ENCODE results near the gene EFNA2.

EFNA2 gene

DNA sequence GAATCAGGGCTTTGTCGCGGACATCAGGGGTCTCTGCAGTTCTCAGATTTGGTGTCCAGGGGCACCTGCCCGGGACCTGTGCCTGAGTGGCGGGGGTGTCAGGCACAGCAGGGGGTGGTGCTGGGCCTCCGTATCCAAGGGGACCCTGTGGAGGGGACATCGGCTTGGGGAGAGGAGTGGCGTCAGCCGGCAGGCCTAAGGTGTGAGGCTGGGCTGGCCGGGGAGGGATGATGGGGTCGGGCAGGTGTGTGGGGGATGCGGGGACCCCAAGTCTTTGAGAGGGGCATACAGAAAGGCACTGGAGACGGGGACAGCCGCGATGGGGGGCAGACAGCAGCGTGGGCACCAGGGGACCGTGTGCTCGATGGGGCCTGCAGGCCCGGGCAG is 2.5 kb downstream of the EFNA2 start:
- Histone ChIP-seq H3K36me3 (ENCODE audit: control insufficient read depth, low read length) (no peaks in the 10 kb centered on the region), H3K9me2 (replicated peaks; ENCODE audit: control insufficient read depth, low read length) (no peaks in the 10 kb centered on the region), H3K4me2 (ENCODE audit: low read length) (no peak overlapping the region), H3K27ac (ENCODE audit: low read depth, low read length) (no peak overlapping the region), H3K9me3 (ENCODE audit: control insufficient read depth, insufficient read depth, low read length) (no peaks in the 10 kb centered on the region), H4K20me1 (ENCODE audit: control insufficient read depth, insufficient read depth, low read depth, low read length) (no peaks in the 10 kb centered on the region), H3F3A (ENCODE audit: control insufficient read depth, insufficient read depth) (no peaks in the 10 kb centered on the region; the same call in 1 of the 2 replicates), H3K4me3 (ENCODE audit: low read length) (no peak overlapping the region), H3K79me2 (ENCODE audit: control insufficient read depth, low read length) (no peaks in the 10 kb centered on the region), H3K27me3 (ENCODE audit: control insufficient read depth, low read length) (peaks cover 61% of the 10 kb centered on the region), H3K4me1 (ENCODE audit: control insufficient read depth, low read length) (peaks cover 23% of the 10 kb centered on the region)
- TF ChIP-seq CTCF (IDR thresholded peaks at IDR 0.05; ENCODE audit: low read depth, low read length, poor library complexity, severe bottlenecking) (no peak), EZH2phosphoT487 (IDR thresholded peaks at IDR 0.05; ENCODE audit: borderline replicate concordance, low read length) (no peak)

- no peak overlapping the region for H3K4me2 ChIP-seq (ENCODE audit: low read length)
- no peaks in the 10 kb centered on the region for H3K36me3 ChIP-seq (ENCODE audit: control insufficient read depth, low read length)
- TF ChIP-seq CTCF (IDR thresholded peaks at IDR 0.05; ENCODE audit: low read depth, low read length, poor library complexity, severe bottlenecking): no peak
- no peak for TF ChIP-seq EZH2phosphoT487 (IDR thresholded peaks at IDR 0.05; ENCODE audit: borderline replicate concordance, low read length)
- no peak overlapping the region for H3K4me3 ChIP-seq (ENCODE audit: low read length)
- H3F3A ChIP-seq (ENCODE audit: control insufficient read depth, insufficient read depth): no peaks in the 10 kb centered on the region; the same call in 1 of the 2 replicates
- no peak overlapping the region for H3K27ac ChIP-seq (ENCODE audit: low read depth, low read length)
- H3K9me2 ChIP-seq (replicated peaks; ENCODE audit: control insufficient read depth, low read length): no peaks in the 10 kb centered on the region
- no peaks in the 10 kb centered on the region for H4K20me1 ChIP-seq (ENCODE audit: control insufficient read depth, insufficient read depth, low read depth, low read length)
- H3K4me1 ChIP-seq (ENCODE audit: control insufficient read depth, low read length): peaks cover 16% of the 10 kb centered on the region
- H3K27me3 ChIP-seq (ENCODE audit: control insufficient read depth, low read length): peaks cover 57% of the 10 kb centered on the region
- no peaks in the 10 kb centered on the region for H3K79me2 ChIP-seq (ENCODE audit: control insufficient read depth, low read length)
- H3K9me3 ChIP-seq (ENCODE audit: control insufficient read depth, insufficient read depth, low read length): no peaks in the 10 kb centered on the region
Measured at GRCh38 chr19:1288833-1289685, 3.4 kb downstream of the EFNA2 start.

DNA sequence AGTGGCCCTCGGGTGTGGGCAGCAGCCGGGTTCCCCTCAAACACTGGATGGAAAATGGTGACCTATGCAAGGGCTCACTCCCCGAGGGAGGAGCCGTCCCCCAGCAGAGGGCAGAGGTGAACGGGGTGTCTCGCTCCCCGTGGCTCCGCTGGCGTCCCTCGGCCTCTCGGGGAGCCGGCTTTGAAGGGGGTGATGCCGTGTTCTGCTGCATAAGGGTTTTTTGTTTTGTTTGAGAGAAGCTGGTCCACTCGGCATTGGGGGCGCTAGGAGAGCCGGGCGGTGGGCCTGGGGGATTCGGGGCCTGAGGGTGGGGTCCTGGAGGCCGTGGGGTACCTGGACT is 4.0 kb downstream of the EFNA2 start:
- H3K4me2 ChIP-seq (ENCODE audit: low read length): no peak overlapping the region
- no peak for TF ChIP-seq CTCF (IDR thresholded peaks at IDR 0.05; ENCODE audit: low read depth, low read length, poor library complexity, severe bottlenecking)
- H3F3A ChIP-seq (ENCODE audit: control insufficient read depth, insufficient read depth): no peaks in the 10 kb centered on the region; the same call in 1 of the 2 replicates
- H3K79me2 ChIP-seq (ENCODE audit: control insufficient read depth, low read length): no peaks in the 10 kb centered on the region
- peaks cover 53% of the 10 kb centered on the region for H3K27me3 ChIP-seq (ENCODE audit: control insufficient read depth, low read length)
- peaks cover 16% of the 10 kb centered on the region for H3K4me1 ChIP-seq (ENCODE audit: control insufficient read depth, low read length)
- H3K36me3 ChIP-seq (ENCODE audit: control insufficient read depth, low read length): no peaks in the 10 kb centered on the region
- no peak overlapping the region for H3K4me3 ChIP-seq (ENCODE audit: low read length)
- H3K9me2 ChIP-seq (replicated peaks; ENCODE audit: control insufficient read depth, low read length): no peaks in the 10 kb centered on the region
- H3K9me3 ChIP-seq (ENCODE audit: control insufficient read depth, insufficient read depth, low read length): no peaks in the 10 kb centered on the region
- no peak overlapping the region for H3K27ac ChIP-seq (ENCODE audit: low read depth, low read length)
- H4K20me1 ChIP-seq (ENCODE audit: control insufficient read depth, insufficient read depth, low read depth, low read length): no peaks in the 10 kb centered on the region

All from DOHH2 (cell line).